Measurements from ENCODE around the gene FUOM. TPM values are rescaled to one million over a fixed set of nuclear protein-coding genes. Genes with fewer than 3 reads are reported as not detected.

The FUOM gene
- total RNA-seq, 1 donor from 2014 or later = 42.6 TPM

DNA sequence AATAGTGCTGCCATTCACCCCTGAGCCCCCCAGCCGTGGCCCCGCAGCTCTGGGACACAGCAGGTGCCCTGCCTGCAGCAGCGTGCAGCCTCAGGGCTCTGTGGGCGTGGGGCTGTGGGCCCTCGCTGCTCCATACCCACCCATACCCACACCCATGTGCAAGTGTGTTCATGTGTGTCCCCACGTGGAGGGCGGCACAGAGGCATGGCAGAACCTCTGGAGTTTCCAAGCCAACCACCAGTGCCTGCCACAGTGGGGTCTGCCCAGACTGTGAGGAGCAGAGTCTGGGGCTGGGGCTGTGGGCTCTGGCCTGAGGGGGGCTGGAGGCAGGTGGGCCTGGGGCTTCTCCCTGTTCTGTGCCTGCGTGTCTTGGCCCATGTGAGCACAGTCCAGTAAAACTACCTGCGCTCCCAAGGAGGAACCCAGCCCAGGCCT is 8.2 kb downstream of the FUOM start:
- Mint-ChIP-seq H3K27ac (no peak overlapping the region), H3K4me3 (no peak overlapping the region), H3K36me3 (no peaks in the 10 kb centered on the region), H3K27me3 (ENCODE audit: low read depth) (peaks cover 13% of the 10 kb centered on the region), H3K4me1 (no peaks in the 10 kb centered on the region), H3K9me3 (peaks cover 7% of the 10 kb centered on the region)
- no peak for DNase-seq (ENCODE audit: low spot score in 2 of 2, unreplicated experiment in 2 of 2)
- TF ChIP-seq, protein P1, sequence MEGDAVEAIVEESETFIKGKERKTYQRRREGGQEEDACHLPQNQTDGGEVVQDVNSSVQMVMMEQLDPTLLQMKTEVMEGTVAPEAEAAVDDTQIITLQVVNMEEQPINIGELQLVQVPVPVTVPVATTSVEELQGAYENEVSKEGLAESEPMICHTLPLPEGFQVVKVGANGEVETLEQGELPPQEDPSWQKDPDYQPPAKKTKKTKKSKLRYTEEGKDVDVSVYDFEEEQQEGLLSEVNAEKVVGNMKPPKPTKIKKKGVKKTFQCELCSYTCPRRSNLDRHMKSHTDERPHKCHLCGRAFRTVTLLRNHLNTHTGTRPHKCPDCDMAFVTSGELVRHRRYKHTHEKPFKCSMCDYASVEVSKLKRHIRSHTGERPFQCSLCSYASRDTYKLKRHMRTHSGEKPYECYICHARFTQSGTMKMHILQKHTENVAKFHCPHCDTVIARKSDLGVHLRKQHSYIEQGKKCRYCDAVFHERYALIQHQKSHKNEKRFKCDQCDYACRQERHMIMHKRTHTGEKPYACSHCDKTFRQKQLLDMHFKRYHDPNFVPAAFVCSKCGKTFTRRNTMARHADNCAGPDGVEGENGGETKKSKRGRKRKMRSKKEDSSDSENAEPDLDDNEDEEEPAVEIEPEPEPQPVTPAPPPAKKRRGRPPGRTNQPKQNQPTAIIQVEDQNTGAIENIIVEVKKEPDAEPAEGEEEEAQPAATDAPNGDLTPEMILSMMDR (IDR thresholded peaks at IDR 0.05; ENCODE audit: unreplicated experiment) = no peak

DNA sequence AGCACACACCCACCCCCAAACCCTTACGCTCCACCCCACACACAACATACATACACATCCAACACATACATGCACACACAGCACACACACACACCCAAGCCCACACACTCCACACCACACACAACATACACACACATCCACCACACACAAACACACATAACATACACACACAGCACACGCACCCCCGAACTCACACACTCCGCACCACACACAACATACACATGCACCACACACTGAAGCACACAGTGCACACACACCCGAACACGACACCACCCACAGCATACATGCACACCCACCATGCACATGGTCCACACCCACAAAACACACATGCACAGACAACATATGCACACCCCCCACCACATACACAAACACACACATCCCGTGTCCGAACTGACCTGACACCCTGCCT is 8.7 kb downstream of the FUOM start:
- Mint-ChIP-seq H3K9me3 (peaks cover 7% of the 10 kb centered on the region), H3K27me3 (ENCODE audit: low read depth) (peaks cover 17% of the 10 kb centered on the region), H3K27ac (no peak overlapping the region), H3K36me3 (no peaks in the 10 kb centered on the region), H3K4me3 (no peak overlapping the region), H3K4me1 (no peaks in the 10 kb centered on the region)
- TF ChIP-seq, protein P1 (IDR thresholded peaks at IDR 0.05; ENCODE audit: unreplicated experiment) = no peak
- no peak for DNase-seq (ENCODE audit: low spot score in 2 of 2, unreplicated experiment in 2 of 2)

DNA sequence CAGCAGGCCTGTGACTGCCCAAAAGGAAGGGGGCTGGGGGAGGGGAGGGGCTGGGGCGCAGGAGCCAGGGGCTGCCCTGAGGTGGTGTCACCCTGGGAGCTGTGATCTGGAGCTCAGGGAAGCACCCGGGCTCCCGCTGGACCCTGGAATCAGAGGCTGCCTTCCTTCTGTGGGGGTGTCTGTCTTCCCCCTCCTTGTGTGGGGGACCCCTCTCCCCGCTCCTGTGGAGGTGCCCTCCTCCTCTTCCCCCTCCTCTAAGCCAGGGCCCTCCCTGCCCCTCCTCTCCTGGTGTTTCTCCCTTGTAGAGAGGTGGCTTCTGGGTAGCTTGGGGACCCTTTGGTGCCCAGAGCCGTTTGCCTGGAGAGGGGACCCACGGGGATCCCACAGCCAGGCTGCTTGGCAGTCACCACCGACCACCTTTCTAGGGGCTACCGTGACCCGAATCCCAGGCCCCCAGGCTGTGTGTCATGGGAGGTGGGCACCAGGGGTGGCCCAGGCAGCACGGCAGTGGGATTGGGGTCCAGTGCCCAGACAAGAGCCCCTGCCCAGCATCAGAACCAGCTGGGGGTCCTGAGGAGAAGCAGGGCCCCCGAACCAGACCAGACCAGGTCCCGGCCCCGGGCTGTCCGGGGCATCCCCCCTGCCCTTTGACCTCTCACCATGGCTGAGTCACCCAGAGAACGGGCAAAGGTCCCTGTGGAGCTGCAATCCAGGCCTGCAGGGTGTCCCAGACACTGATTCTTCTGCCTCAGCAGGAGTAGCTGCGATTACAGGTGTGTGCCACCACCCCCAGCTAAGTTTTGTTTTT is 9.9 kb downstream of the FUOM start:
- Mint-ChIP-seq H3K27ac (no peak overlapping the region), H3K4me3 (no peak overlapping the region), H3K36me3 (no peaks in the 10 kb centered on the region), H3K4me1 (no peaks in the 10 kb centered on the region), H3K9me3 (peaks cover 7% of the 10 kb centered on the region), H3K27me3 (ENCODE audit: low read depth) (peaks cover 26% of the 10 kb centered on the region)
- DNase-seq (ENCODE audit: low spot score in 2 of 2, unreplicated experiment in 2 of 2) = no peak
- TF ChIP-seq, protein P1 (IDR thresholded peaks at IDR 0.05; ENCODE audit: unreplicated experiment) = no peak

DNA sequence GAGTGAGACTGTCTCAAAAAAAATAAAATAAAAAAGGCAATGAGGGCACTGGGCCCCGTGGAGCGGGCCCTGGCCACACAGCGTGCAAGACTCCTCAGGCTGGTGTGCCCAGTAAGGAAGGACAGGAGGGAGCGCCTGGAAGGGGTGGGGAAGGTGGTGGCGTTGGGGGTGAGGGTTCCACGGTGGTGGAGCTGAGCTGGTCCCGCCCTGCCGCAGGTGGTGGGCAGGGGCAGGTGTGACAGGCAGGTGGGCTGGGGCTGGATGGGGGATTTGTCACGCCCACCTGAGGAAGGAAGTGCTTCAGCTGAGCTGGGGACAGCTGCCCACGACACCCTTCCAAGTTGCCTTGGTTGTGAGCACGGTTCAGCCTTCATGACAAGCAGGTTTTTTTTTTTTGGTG is 11.4 kb downstream of the FUOM start:
- no peak for DNase-seq (ENCODE audit: low spot score in 2 of 2, unreplicated experiment in 2 of 2)

DNA sequence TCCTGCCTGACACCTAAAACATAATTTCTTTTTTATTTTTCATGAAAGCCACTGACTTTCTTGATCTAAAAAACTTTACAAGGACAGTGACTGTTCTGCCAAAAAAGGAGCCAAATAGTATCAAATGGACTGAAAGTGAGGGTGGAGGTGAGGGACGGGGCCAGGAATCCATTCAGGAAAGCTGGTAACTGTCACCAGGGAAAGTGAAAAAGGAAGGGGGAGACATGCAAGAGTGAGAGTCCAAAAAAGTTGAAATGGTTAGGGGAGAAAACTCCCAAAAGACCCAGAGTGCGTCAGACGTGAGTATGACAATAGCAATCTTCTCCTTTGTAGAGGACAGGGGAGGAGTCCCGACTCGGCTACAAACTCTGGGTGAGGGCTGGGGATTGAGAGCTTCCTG is 13.6 kb downstream of the FUOM start:
- H3K36me3 Mint-ChIP-seq = no peaks in the 10 kb centered on the region
- no peak overlapping the region for H3K27ac Mint-ChIP-seq
- no peak for DNase-seq (ENCODE audit: low spot score in 2 of 2, unreplicated experiment in 2 of 2)
- peaks cover 12% of the 10 kb centered on the region for H3K9me3 Mint-ChIP-seq
- H3K27me3 Mint-ChIP-seq (ENCODE audit: low read depth) = peaks cover 42% of the 10 kb centered on the region
- no peak overlapping the region for H3K4me3 Mint-ChIP-seq
- H3K4me1 Mint-ChIP-seq = no peaks in the 10 kb centered on the region
- TF ChIP-seq, protein P1 (IDR thresholded peaks at IDR 0.05; ENCODE audit: unreplicated experiment) = no peak

More for the DNA sequence above, 11.4 kb downstream of the FUOM start:
- Mint-ChIP-seq H3K9me3 (peaks cover 12% of the 10 kb centered on the region), H3K4me1 (no peaks in the 10 kb centered on the region), H3K27ac (no peak overlapping the region), H3K36me3 (no peaks in the 10 kb centered on the region), H3K4me3 (no peak overlapping the region), H3K27me3 (ENCODE audit: low read depth) (peaks cover 34% of the 10 kb centered on the region)
- TF ChIP-seq, protein P1 (IDR thresholded peaks at IDR 0.05; ENCODE audit: unreplicated experiment) = no peak

Data from mesothelial cell of epicardium (in vitro differentiated cells).